Stimulated activated CD4-positive, alpha-beta T cell treated with anti-CD3 and anti-CD28 coated beads, Interleukin-1b, Interleukin-23, amount 100 ng/mL, for 24 hours (primary cell): ENCODE data around the gene PRKG2.
"Not testable (repeated sequence)": the region's sequence is repeated elsewhere in the genome, so short reads cannot be mapped to it uniquely, and the experiment has no call there.

ENCODE experiments used
- DNase-seq, 4 experiments: peaks; one replicate each; pipeline ENCODE4 v3.0.0-alpha.2; 2020; ENCODE audit warnings: low read depth in 4 of 4, low spot score in 1 of 4

Gene PRKG2

GRCh38 chr4:81164126-81164525 lies 50.9 kb downstream of the PRKG2 start:
- no peak for DNase-seq

DNA sequence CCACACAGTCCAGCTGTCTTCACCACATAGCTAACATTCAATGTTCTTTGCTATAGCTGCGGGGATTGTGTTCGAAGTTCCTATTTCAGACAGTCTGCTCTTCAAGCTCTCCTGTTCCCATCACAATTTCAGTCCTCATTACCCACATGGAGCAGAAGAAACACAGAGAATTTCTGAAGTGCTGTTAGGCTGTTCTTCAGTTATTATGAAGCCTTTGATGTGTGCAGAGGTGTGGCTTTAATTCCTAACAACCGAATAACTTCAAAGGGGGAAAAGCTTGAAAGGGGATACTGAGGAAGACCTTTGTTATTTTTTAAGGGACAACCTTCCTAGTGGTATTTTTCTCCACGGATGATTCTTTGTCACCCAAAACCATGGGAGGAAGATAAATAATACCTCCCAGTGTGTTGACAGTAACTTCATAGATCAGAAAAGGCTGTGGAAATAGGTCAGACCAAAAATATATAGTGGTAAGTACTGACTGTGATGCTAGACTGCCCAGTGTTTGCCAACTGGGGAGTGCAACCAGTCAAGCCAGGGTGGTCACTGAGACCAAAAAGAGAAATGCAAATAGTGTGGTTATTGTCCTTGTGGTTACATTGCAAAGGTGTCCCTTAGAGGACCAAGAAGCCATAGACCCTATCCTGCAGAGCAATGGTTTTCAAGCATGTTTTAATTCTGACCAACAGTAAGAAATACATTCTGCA lies 52.1 kb downstream of the PRKG2 start:
- DNase-seq, result no peak

DNA sequence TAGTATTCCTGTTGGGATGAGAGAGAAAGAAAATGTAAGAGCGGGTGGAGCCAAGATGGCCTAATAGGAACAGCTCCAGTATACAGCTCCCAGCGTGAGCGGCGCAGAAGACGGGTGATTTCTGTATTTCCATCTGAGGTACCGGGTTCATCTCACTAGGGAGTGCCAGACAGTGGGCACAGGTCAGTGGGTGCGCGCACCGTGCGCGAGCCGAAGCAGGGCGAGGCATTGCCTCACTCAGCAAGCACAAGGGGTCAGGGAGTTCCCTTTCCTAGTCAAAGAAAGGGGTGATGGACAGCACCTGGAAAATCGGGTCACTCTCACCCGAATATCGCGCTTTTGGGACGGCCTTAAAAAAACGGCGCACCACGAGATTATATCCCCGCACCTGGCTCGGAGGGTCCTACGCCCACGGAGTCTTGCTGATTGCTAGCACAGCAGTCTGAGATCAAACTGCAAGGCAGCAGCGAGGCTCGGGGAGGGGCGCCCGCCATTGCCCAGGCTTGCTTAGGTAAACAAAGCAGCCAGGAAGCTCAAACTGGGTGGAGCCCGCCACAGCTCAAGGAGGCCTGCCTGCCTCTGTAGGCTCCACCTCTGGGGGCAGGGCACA lies 61.2 kb downstream of the PRKG2 start:
- not testable (repeated sequence) for DNase-seq

GRCh38 chr4:81152839-81153713 lies 61.9 kb downstream of the PRKG2 start:
- DNase-seq, result no peak

GRCh38 chr4:81149976-81150375 lies 65.0 kb downstream of the PRKG2 start:
- DNase-seq, result no peak

DNA sequence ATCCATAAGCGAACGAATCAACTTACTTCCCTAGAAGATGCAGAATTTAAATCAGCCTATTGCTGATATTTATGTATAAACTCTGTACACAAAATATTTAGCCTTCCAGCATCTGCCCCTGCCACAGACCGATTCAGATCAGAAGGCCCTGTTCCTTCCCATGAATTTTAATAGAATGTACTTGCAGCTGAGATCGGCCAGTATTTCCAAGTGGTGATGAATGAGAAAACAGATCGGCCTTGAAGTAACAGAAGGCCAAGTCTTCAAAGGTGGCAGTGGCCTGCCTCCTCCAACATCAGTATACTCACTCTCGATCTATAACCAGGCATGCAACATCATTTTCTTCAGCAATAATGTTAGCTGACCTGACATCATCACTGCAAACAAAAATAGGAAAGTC lies 66.4 kb downstream of the PRKG2 start:
- no peak for DNase-seq

DNA sequence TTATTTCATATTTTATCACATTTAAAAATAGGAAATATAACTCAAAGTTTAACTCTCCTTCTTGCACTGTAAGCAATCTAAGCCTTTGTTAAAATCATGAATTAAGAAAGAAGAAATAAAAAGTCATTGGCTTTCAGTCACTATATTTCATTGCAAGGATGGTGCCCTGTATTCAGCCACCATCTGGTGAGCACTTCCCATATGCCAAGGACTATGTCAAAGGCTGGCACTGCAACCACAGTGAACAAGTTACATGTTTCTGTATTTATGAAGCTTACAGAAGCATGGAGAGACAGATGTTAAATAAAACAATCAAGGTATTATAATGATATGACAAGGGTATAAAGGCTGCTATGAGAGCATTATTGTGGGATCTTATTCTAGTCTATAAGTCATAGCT lies 68.6 kb downstream of the PRKG2 start:
- no peak for DNase-seq

DNA sequence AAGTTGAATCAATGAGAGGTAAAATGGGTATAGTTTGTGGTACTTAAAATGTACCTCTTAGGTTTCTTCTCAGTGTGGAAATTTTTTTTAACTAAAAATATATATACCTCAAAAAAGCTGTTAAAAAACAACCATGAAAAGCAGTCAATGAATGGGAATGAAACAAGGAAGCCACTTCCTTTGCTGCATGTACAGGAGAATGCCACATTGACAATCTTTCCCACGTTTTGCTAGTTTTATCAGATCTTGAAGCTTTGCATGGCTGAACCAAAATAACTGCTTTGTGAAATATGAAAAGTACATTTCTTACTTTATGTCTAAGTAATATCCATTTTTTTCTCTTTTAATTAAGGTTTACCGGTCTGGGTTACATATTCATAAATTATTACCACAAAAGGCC lies 71.8 kb downstream of the PRKG2 start:
- DNase-seq, result no peak

DNA sequence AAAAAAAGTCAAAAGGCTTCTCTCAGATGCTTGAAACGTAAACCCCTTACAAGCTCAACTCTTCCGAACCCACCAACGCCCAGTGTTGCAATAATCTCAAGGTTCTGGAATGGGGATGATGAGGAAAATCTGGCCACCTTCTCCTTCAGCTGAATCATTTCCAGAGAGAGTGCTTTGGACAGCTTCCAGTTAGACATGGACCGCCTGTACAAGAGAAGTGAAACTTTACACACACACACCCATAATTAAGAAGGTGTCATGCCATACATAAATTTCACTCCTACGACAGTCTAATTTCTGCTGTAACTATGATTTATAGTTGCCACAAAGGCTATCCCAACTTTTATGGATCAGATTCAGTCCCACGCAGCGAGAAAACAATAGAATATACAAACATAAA lies 72.3 kb downstream of the PRKG2 start:
- DNase-seq, result no peak

GRCh38 chr4:81137894-81138293 lies 77.1 kb downstream of the PRKG2 start:
- DNase-seq, result no peak

DNA sequence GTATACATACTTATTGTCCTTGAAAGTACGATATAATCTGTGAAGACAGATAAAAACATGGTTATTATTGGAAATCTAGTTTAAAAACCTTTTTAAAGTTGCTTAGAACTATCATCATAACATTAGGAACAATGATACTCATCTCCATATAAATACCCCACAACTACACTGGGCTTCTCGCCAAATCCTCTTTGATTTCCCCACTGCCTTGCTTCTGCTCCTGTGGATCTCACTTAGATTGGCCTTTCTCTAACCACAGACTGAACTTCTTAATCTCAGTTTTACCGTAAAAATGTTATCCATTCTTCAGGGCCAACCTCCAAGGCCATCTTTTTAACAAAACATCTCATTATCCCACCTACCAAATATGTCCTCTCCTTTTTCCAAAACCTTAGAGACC lies 77.6 kb downstream of the PRKG2 start:
- DNase-seq, result no peak

DNA sequence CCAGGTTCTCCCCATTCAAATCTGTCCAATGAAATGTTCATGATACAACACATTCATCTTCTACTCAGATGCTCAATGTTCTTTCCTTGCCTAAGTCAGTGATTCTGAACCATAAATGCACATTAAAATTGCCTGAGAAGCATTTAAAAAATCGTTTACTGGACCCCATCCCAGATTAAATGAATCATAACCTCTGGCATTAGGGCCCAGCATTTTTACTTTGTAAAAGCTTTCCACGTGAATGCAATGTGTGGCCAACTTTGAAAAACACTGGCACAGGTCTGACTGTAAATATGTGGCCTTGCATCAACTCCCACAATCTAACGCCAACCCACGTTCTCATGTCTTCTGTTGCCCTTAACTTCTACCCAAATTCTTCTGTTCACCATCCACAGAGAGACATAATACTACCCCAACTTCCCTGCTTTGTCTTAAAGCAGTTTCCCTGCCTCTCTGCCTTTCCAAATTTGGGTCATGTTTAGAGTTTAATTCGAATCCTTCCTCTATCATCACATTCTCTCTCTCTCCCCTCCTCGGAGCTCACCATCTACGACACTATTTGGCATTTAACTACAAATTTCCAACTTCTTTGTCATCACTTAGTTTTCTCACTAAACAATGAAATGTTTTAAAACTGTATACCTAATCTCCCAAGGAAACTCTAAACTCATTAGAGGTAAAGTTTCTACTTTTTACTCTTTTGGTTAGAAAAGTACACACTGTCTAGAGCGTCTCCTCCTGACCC lies 78.7 kb downstream of the PRKG2 start:
- DNase-seq, result no peak

GRCh38 chr4:81135501-81135900 lies 79.5 kb downstream of the PRKG2 start:
- DNase-seq, result no peak

DNA sequence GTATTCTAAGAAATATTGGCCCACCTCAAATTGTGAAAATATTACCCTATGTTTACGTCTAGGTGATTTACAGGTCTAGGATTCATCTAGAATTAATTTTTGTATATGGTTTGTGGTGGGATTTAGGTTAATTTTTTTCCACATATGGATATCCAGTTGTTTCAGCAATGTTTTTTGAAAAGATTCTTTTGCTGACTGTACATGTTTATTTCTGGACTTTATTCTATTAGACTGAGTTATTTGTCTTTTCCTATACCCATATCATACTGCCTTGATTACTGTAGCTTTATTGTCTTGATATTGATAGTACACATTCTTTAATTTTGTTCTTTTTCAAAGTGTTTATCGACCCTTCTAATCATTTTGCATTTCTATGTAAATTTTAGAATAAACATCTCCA lies 83.5 kb downstream of the PRKG2 start:
- no peak for DNase-seq

DNA sequence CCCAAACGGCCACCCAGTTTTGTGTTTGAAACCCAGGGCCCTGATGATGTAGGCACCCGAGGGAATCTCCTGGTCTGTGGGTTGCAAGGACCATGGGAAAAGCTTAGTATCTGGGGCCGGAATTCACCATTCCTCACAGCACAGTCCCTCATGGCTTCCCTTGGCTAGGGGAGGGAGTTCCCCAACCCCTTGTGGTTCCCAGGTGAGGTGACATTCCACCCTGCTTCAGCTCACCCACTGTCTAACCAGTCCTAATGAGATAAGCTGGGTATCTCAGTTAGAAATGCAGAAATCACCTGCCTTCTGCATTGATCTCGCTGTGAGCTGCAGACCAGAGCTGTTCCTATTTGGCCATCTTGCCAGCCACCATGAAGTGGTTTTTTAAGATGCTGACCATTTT lies 84.0 kb downstream of the PRKG2 start:
- no peak for DNase-seq

DNA sequence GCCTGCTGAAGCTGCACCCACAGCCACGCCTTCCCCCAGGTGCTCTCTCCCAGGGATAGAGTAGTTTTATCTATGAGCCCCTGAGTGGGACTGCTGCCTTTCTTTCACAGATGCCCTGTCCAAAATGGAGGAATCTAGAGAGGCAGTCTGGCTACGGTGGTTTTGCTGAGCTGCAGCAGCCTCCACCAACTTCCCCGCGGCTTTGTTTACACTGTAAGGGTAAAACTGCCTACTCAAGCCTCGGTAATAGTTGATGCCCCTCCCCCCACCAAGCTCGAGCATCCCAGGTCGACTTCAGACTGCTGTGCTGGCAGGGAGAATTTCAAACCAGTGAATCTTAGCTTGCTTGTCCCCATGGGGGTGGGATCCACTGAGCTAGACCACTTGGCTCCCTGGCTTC lies 84.5 kb downstream of the PRKG2 start:
- no peak for DNase-seq

GRCh38 chr4:81120055-81120454 lies 95.0 kb downstream of the PRKG2 start:
- DNase-seq, result no peak

- DNase-seq, result no peak
Measured at GRCh38 chr4:81118086-81118485, 96.9 kb downstream of the PRKG2 start.

GRCh38 chr4:81116566-81116965 lies 98.5 kb downstream of the PRKG2 start:
- DNase-seq, result no peak

DNA sequence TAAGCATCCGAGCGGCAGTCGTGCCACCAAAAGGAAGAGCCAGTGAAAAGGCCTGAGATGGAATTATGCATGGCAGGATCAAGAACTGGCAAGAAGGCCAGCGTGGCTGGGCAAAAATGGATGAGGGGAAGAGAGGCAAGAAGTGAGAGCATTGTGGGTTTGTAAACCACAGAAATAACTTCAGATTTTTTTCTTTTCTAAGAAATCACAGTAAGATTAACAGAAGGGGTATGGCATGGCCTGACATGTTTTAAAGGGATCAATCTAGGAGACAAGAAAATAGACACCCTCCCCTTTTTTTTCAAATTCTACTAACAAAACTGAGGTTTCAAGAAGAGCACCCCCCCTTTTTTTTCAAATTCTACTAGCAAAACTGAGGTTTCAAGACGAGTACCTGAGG lies 102.0 kb downstream of the PRKG2 start:
- no peak for DNase-seq

DNA sequence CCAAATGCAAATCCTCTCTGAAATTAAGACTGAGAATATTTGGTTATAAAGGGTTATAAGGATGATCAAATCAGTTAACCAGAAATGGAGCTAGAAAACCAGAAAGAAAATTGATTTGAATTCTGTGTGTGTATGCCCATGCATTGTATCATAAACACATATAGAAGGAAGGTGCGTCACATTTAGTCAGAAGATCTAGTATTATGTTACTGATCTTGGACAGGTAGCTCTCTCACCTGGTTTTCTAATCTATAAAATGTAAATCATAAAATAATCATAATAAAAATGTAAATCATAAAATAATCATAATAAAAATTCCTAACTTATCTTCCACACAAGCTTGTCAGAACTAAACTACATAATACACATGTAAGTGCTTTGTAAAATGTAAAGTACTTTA lies 105.7 kb downstream of the PRKG2 start:
- DNase-seq, result no peak

DNA sequence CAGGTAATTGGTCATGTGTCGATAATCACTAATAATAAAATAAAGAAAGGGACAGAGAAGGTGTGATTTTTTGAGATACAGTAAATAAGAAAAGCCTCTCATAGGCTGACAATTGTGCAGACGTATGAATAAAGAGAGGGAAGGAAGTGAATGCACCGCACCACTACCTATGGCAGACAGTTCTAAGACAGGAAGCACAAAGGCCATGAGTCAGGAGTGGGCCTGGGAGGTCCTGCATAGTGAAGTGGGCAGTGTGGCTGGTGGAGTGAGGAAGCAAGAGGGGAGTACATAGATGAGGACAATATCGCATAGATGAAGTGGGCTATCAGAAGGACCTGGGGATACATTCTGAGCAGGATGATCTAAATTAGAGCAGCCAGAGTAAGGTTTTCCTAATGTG lies 108.9 kb downstream of the PRKG2 start:
- no peak for DNase-seq
